GM08714 (cell line): ENCODE data around the gene PRR18.
A peak's percentile ranks its signal among the peaks of the same experiment; 100 is the strongest.
"Not testable (repeated sequence)": the region's sequence is repeated elsewhere in the genome, so short reads cannot be mapped to it uniquely, and the experiment has no call there.

Source experiments
- H3K4me3 ChIP-seq: fragments of 200-500 bp; sonication (Bioruptor generic); 2 replicates; pipeline ENCODE4 v1.5.1; 2014; ENCODE audit warnings: mild to moderate bottlenecking, low read length, inconsistent platforms
- ZNF274 ChIP-seq: IDR thresholded peaks from 2 replicates; pipeline ENCODE4 v1.6.1; 2012; ENCODE audit warnings: mild to moderate bottlenecking, low read depth, low read length

The PRR18 gene, protein sequence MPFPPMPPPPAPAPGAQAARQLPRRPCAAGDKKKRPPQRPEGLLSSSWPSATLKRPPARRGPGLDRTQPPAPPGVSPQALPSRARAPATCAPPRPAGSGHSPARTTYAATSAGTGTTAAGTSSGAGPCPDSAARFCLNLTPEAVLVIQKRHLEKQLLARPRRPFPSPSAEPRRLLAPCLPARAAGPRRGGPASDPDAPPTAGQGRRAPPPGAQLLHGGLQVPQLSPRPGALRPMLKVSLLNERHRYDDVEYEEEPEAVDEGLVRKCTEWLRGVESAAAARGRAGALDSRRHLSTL

DNA sequence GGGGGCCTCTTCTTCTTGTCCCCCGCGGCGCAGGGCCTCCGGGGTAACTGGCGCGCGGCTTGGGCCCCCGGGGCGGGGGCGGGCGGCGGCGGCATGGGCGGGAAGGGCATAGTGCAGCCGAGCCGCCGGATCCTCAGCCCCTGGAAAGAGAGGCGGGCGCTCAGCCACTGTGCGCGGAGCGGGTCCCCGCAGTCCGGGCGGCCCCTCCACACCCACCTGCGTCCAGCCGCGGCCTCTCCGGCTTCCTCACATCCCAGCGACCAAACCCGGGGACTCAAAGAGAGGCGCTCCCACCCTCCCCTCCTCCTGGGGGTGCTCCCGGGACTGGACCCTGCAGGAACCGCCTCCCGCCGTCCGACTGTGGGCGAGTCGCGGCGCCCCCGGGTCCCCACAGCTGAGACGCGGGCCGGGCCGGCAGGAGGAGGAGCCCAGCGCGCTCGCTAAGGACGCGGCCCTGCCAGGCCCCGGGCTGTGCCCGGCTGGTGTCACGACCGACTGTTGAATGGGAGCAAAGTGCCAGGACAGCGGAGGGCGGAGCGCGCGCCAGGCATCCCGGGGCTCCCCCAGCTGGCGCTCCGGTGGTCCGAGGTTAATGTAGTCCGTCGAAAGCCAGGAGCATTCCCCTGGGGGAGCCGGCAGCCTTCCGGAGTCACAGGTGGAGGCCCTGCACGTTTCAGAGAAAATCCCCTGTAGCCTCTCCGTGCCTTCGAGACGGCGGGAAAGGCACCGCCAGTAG, at the start of gene PRR18:
Gene PRR18 (minus strand): TSS at position 360 of the 736 bp plus-strand sequence. CDS start 250 bp downstream, at position 110.
- no peak for TF ChIP-seq ZNF274
- H3K4me3 ChIP-seq: peak within 1 kb of the TSS; percentile 54; the same call in 1 of the 2 replicates

GRCh38 chr6:166355552-166355951, 47.4 kb upstream of the PRR18 start:
- TF ChIP-seq ZNF274: no peak
- H3K4me3 ChIP-seq: no peak overlapping the region

- TF ChIP-seq ZNF274: no peak
- no peak overlapping the region for H3K4me3 ChIP-seq
Observed at GRCh38 chr6:166354965-166355364, 46.8 kb upstream of the PRR18 start.

GRCh38 chr6:166354143-166354542, 46.0 kb upstream of the PRR18 start:
- no peak overlapping the region for H3K4me3 ChIP-seq
- no peak for TF ChIP-seq ZNF274

GRCh38 chr6:166353507-166353906, 45.3 kb upstream of the PRR18 start:
- TF ChIP-seq ZNF274: no peak
- H3K4me3 ChIP-seq: no peak overlapping the region

DNA sequence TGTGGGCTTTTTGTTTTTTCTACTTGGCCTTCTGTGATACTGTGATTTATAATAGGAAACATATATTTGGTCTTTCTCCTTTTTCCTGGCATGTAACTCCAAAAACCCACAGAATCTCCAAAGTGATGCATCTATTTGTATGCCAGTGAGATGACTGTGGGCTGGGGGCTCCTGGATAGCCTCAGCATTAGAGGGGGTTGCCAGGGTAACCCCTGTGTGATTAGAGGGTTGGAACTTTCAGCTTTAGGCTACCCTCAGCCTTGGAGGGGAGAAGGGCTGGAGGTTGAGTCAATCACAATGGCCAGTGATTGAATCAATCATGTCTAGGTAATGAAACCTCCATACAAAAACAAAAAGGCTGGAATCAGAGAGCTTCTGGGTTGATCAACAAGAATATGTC, 44.7 kb upstream of the PRR18 start:
- no peak for TF ChIP-seq ZNF274
- no peak overlapping the region for H3K4me3 ChIP-seq

GRCh38 chr6:166351715-166352285, 43.6 kb upstream of the PRR18 start:
- TF ChIP-seq ZNF274: no peak
- H3K4me3 ChIP-seq: no peak overlapping the region

DNA sequence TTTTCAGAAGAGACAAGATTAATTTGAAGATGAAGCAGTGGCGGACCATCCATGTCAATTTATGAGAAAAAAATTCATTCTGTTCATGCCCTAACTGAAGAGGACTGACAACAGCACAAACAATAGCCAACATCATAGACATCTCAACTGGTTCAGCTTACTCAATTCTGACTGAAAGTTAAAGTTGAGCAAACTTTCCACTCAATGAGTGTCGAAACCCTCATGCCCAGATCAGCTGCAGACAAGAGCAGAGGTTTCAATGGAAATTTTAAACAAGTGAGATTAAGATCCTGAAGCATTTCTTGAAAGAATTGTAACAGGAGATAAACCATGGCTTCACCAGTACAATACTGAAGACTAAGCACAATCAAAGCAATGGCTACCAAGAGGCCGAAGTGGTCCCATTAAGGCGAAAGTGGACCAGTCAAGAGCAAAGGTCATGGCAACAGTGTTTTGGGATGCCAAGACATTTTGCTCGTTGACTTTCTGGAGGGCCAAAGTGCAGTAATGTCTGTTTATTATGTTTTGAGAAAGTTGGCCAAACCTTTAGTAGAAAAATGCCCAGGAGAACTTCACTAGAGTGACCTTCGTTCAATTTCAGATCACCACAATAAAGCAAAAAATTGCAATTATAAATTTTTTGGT, 40.2 kb upstream of the PRR18 start:
- no peak for TF ChIP-seq ZNF274
- no peak overlapping the region for H3K4me3 ChIP-seq

- no peak overlapping the region for H3K4me3 ChIP-seq
- TF ChIP-seq ZNF274: no peak
Observed at GRCh38 chr6:166346965-166347364, 38.8 kb upstream of the PRR18 start.

DNA sequence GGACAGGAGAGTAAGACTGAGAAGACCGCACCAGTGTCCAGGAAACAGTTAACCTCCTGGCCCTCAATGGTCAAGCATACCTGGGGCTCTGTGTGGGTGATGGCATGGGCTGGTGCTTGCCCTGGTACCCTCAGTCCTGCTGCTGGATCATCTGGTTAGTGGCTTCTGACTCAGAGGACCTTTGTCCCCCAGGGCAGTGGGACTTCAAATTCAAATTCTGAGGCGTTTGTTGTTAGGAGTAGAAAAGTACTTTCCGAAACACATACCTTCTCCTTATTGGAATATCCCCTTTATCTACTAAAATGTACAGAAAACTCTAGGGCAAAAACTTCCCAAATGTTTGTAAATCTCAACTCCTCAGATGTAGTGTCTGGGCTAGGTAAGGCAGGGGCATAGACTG, 38.3 kb upstream of the PRR18 start:
- no peak for TF ChIP-seq ZNF274
- no peak overlapping the region for H3K4me3 ChIP-seq

DNA sequence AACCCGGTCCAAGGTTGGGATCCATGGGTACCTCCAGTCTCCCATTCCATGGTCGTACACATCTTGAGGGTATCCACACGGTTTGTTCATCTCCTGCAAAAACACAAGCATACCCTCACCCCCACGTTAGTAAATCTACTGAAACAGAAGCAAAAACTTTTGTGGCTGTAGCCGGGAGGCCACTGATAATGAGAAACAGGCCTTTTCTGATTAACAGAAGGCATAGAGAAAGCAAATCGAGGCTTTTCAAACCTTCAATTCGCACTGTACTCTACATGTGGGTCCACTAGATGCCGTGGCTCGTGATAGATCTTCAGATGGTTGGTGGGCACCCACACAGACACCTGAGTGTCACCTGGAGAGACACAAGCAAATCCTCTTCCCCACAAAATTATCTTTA, 37.5 kb upstream of the PRR18 start:
- not testable (repeated sequence) for H3K4me3 ChIP-seq

- not testable (repeated sequence) for H3K4me3 ChIP-seq
Observed at GRCh38 chr6:166344921-166345320, 36.7 kb upstream of the PRR18 start.

DNA sequence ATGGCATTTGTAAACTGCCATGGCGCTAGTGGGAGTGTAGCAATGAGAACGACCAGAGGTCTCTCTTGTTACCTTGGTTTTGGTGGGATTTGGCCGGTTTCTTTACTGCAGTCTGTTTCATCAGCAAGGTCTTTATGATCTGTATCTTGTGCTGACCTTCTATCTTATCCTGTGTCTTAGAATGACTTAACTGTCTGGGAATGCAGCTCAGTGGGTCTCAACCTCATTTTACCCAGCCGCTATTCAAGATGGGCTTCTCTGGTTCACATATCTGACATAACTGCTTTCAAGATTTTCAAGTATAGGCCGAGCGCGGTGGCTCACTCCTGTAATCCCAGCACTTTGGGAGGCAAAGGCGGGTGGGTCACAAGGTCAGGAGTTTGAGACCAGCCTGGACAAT, 36.0 kb upstream of the PRR18 start:
- H3K4me3 ChIP-seq: no peak overlapping the region
- no peak for TF ChIP-seq ZNF274

GRCh38 chr6:166343150-166343487, 34.9 kb upstream of the PRR18 start:
- TF ChIP-seq ZNF274: no peak
- H3K4me3 ChIP-seq: peak overlapping the region; percentile 100
